Loucy (cell line): ENCODE data around the gene CHMP4B.

Experiments
- H2AFZ ChIP-seq: fragments of 200-600 bp; sonication (generic); 2 replicates; pipeline ENCODE4 v1.6.0; 2016; ENCODE audit warnings: antibody characterized with exemption, mild to moderate bottlenecking, low read length, moderate library complexity
- H3F3A ChIP-seq: fragments of 200-600 bp; 2 replicates; pipeline ENCODE4 v1.6.0; 2016; ENCODE audit warnings: antibody characterized with exemption, low read depth, mild to moderate bottlenecking
- H3K27me3 ChIP-seq: fragments of 200-600 bp; sonication (generic); 2 replicates; pipeline ENCODE4 v1.6.1; 2014; ENCODE audit warnings: low read length, mild to moderate bottlenecking; ENCODE audit not compliant: insufficient read depth, poor library complexity, severe bottlenecking
- H3K36me3 ChIP-seq: fragments of 200-600 bp; sonication (generic); 2 replicates; pipeline ENCODE4 v1.6.1; 2016; ENCODE audit warnings: low read length; ENCODE audit not compliant: insufficient read depth
- H3K4me1 ChIP-seq: fragments of 200-600 bp; sonication (generic); 2 replicates; pipeline ENCODE4 v1.5.1; 2014; ENCODE audit warnings: low read length, mild to moderate bottlenecking; ENCODE audit not compliant: insufficient read depth, poor library complexity, severe bottlenecking
- H3K4me2 ChIP-seq: fragments of 200-600 bp; sonication (generic); 2 replicates; pipeline ENCODE4 v1.6.0; 2014; ENCODE audit warnings: antibody characterized with exemption, low read length, low read depth, mild to moderate bottlenecking; ENCODE audit not compliant: poor library complexity, severe bottlenecking
- H3K4me3 ChIP-seq: fragments of 200-600 bp; sonication (generic); 2 replicates; pipeline ENCODE4 v1.5.1; 2014; ENCODE audit warnings: low read length, mild to moderate bottlenecking, mixed read lengths; ENCODE audit not compliant: poor library complexity, severe bottlenecking
- H3K79me2 ChIP-seq: fragments of 200-600 bp; sonication (generic); 2 replicates; pipeline ENCODE4 v1.6.1; 2014; ENCODE audit warnings: low read length; ENCODE audit not compliant: insufficient read depth
- H3K9ac ChIP-seq: fragments of 200-600 bp; sonication (generic); 2 replicates; pipeline ENCODE4 v1.6.0; 2014; ENCODE audit warnings: mild to moderate bottlenecking, low read depth, low read length, moderate library complexity; ENCODE audit not compliant: poor library complexity, severe bottlenecking
- H3K9me2 ChIP-seq: fragments of 200-600 bp; sonication (generic); replicated peaks from 2 replicates; pipeline ENCODE4 v1.6.1; 2016; ENCODE audit warnings: low read depth, low read length, mixed read lengths
- H3K9me3 ChIP-seq: fragments of 200-600 bp; sonication (generic); 2 replicates; pipeline ENCODE4 v1.6.1; 2014; ENCODE audit warnings: mild to moderate bottlenecking, antibody characterized with exemption, low read length, low read depth; ENCODE audit not compliant: insufficient read depth
- H4K20me1 ChIP-seq: fragments of 200-600 bp; sonication (generic); 2 replicates; pipeline ENCODE4 v1.6.0; 2014; ENCODE audit warnings: antibody characterized with exemption, low read length, mild to moderate bottlenecking; ENCODE audit not compliant: insufficient read depth, poor library complexity, severe bottlenecking
- EZH2phosphoT487 ChIP-seq: fragments of 200-600 bp; IDR thresholded peaks from 2 replicates; pipeline ENCODE4 v1.6.1; 2018; ENCODE audit warnings: antibody characterized with exemption, mild to moderate bottlenecking, moderate library complexity, borderline replicate concordance
- TF ChIP-seq, protein P1 (sequence below): fragments of 200-600 bp; sonication (generic); conservative IDR thresholded peaks from 2 replicates; pipeline ENCODE4 v1.5.1; 2014; ENCODE audit warnings: mild to moderate bottlenecking, antibody characterized with exemption, low read length

Gene CHMP4B

DNA sequence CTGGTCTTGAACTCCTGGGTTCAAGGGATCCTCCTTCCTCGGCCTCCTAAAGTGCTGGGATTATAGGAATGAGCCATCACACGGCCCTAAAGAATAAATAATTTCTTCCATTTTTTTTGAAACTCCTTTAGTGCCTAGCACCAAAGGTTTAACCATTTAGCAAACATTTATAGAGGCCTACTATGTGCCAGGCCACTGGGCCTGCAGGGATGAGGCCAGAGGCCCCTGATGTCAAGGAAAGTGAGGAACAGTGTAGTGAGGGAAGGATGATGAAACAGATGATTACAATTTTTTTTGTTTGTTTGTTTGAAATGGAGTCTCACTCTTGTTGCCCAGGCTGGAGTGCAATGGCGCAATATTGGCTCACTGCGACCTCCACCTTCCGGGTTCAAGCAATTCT, 45.6 kb upstream of the CHMP4B start:
- H3F3A ChIP-seq: no peaks in the 10 kb centered on the region
- no peaks in the 10 kb centered on the region for H3K4me1 ChIP-seq
- TF ChIP-seq EZH2phosphoT487: no peak
- TF ChIP-seq, protein P1, sequence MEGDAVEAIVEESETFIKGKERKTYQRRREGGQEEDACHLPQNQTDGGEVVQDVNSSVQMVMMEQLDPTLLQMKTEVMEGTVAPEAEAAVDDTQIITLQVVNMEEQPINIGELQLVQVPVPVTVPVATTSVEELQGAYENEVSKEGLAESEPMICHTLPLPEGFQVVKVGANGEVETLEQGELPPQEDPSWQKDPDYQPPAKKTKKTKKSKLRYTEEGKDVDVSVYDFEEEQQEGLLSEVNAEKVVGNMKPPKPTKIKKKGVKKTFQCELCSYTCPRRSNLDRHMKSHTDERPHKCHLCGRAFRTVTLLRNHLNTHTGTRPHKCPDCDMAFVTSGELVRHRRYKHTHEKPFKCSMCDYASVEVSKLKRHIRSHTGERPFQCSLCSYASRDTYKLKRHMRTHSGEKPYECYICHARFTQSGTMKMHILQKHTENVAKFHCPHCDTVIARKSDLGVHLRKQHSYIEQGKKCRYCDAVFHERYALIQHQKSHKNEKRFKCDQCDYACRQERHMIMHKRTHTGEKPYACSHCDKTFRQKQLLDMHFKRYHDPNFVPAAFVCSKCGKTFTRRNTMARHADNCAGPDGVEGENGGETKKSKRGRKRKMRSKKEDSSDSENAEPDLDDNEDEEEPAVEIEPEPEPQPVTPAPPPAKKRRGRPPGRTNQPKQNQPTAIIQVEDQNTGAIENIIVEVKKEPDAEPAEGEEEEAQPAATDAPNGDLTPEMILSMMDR: no peak
- no peak overlapping the region for H3K4me2 ChIP-seq
- H3K79me2 ChIP-seq: no peaks in the 10 kb centered on the region
- H3K4me3 ChIP-seq: no peak overlapping the region
- no peak overlapping the region for H3K9ac ChIP-seq
- H3K36me3 ChIP-seq: no peaks in the 10 kb centered on the region
- no peaks in the 10 kb centered on the region for H3K9me2 ChIP-seq
- H3K9me3 ChIP-seq: no peaks in the 10 kb centered on the region
- H2AFZ ChIP-seq: no peak overlapping the region
- no peaks in the 10 kb centered on the region for H4K20me1 ChIP-seq
- H3K27me3 ChIP-seq: no peaks in the 10 kb centered on the region

- TF ChIP-seq, protein P1: no peak
- no peak for TF ChIP-seq EZH2phosphoT487
- H2AFZ ChIP-seq: no peak overlapping the region
- H4K20me1 ChIP-seq: no peaks in the 10 kb centered on the region
- no peaks in the 10 kb centered on the region for H3K9me2 ChIP-seq
- H3K9ac ChIP-seq: no peak overlapping the region
- H3K27me3 ChIP-seq: no peaks in the 10 kb centered on the region
- H3K4me2 ChIP-seq: no peak overlapping the region
- H3K4me1 ChIP-seq: no peaks in the 10 kb centered on the region
- H3K79me2 ChIP-seq: no peaks in the 10 kb centered on the region
- no peaks in the 10 kb centered on the region for H3K9me3 ChIP-seq
- no peak overlapping the region for H3K4me3 ChIP-seq
- no peaks in the 10 kb centered on the region for H3K36me3 ChIP-seq
- H3F3A ChIP-seq: no peaks in the 10 kb centered on the region
Observed at GRCh38 chr20:33766686-33767085, 44.5 kb upstream of the CHMP4B start.

GRCh38 chr20:33767777-33768138, 43.4 kb upstream of the CHMP4B start:
- Histone ChIP-seq H3K9ac (no peak overlapping the region), H3K4me2 (no peak overlapping the region), H3K9me3 (no peaks in the 10 kb centered on the region), H3K36me3 (no peaks in the 10 kb centered on the region), H3K4me3 (no peak overlapping the region), H2AFZ (no peak overlapping the region), H3K9me2 (no peaks in the 10 kb centered on the region), H4K20me1 (no peaks in the 10 kb centered on the region), H3K79me2 (no peaks in the 10 kb centered on the region), H3K4me1 (no peaks in the 10 kb centered on the region), H3K27me3 (no peaks in the 10 kb centered on the region), H3F3A (no peaks in the 10 kb centered on the region)
- no peak for TF ChIP-seq EZH2phosphoT487
- TF ChIP-seq, protein P1: no peak
